Breast epithelium (tissue), 4 donors: ENCODE results near the gene ANKRD44. TPM values are rescaled to one million over a fixed set of nuclear protein-coding genes. Genes with fewer than 3 reads are reported as not detected.

Source experiments
- DNase-seq, 2 donors: peaks; one replicate each; pipeline ENCODE4 v3.0.0-alpha.2; 2019; ENCODE audit warnings: low spot score in 2 of 2
- H3K27ac ChIP-seq, 2 donors: fragments of 200-600 bp; sonication (generic) in 1 of 2; one replicate each; pipeline ENCODE4 v1.5.1; 2016 to 2019; ENCODE audit warnings: mild to moderate bottlenecking in 1 of 2
- H3K27me3 ChIP-seq, 2 donors: fragments of 200-600 bp; sonication (generic) in 1 of 2; one replicate each; pipeline versions ENCODE4 v1.5.1 to v1.6.0; 2017 to 2019; ENCODE audit warnings: control low read depth in 1 of 2, mild to moderate bottlenecking in 1 of 2
- H3K36me3 ChIP-seq: fragments of 200-600 bp; one replicate; pipeline ENCODE4 v1.5.1; 2019
- H3K4me1 ChIP-seq, 2 donors: fragments of 200-600 bp; sonication (generic); one replicate each; pipeline ENCODE4 v1.5.1; 2016 to 2019; ENCODE audit warnings: control low read depth in 1 of 2
- H3K4me3 ChIP-seq, 3 donors: fragments of 200-600 bp; sonication (generic); 1 replicate in 2 of 3; 2 replicates in 1 of 3; pipeline ENCODE4 v1.5.1; 2016 to 2019; ENCODE audit warnings: mild to moderate bottlenecking in 3 of 3, moderate library complexity in 2 of 3
- H3K9me3 ChIP-seq, 2 donors: fragments of 200-600 bp; sonication (generic) in 1 of 2; one replicate each; pipeline ENCODE4 v1.5.1; 2016 to 2019; ENCODE audit warnings: control low read depth in 1 of 2
- POLR2A ChIP-seq: fragments of 450-650 bp; IDR thresholded peaks from one replicate; pipeline ENCODE4 v1.6.1; 2016; ENCODE audit warnings: antibody characterized with exemption, mild to moderate bottlenecking, moderate library complexity
- POLR2AphosphoS5 ChIP-seq, 3 donors: sonication (generic); formaldehyde crosslinking; IDR thresholded peaks; one replicate each; pipeline ENCODE4 v1.6.1; 2017; ENCODE audit warnings: antibody characterized with exemption in 3 of 3
- intact Hi-C: fragments of 100-400 bp; cut with DNase I; formaldehyde crosslinking; loops from one replicate; pipeline ENCODE4 v1.15.1; 2023; ENCODE audit warnings: low total_unique reads
- total RNA-seq, 3 donors: library from RNA; depleted of rRNA; stranded (reverse); fragments of >200 nt; gene quantifications; one replicate each; pipeline ENCODE4 v1.1.0, GENCODE V29; 2016
- TF ChIP-seq, protein P1 (sequence below), 3 donors: fragments of 450-650 bp; IDR thresholded peaks; one replicate each; pipeline ENCODE4 v1.5.1; 2016 to 2017; ENCODE audit warnings: antibody characterized with exemption in 3 of 3, mild to moderate bottlenecking in 3 of 3, moderate library complexity in 3 of 3

The ANKRD44 gene
- total RNA-seq, 3 donors from 2014 or later = 18.0 to 41.3 (median 19.9) TPM

GRCh38 chr2:196963961-196964360 is 346.6 kb downstream of the ANKRD44 start:
- intact Hi-C loops = no loop called here
- no peak for TF ChIP-seq POLR2AphosphoS5 (IDR thresholded peaks at IDR 0.05)
- Histone ChIP-seq H3K4me3 (no peak overlapping the region), H3K27me3 (no peaks in the 10 kb centered on the region), H3K9me3 (no peaks in the 10 kb centered on the region), H3K36me3 (no peaks in the 10 kb centered on the region), H3K27ac (no peak overlapping the region), H3K4me1 (no peaks in the 10 kb centered on the region)
- no peak for DNase-seq

GRCh38 chr2:196963043-196963442 is 347.5 kb downstream of the ANKRD44 start:
- Histone ChIP-seq H3K9me3 (no peaks in the 10 kb centered on the region), H3K4me1 (no peaks in the 10 kb centered on the region), H3K27me3 (no peaks in the 10 kb centered on the region), H3K4me3 (no peak overlapping the region), H3K36me3 (no peaks in the 10 kb centered on the region), H3K27ac (no peak overlapping the region)
- TF ChIP-seq POLR2AphosphoS5 (IDR thresholded peaks at IDR 0.05) = no peak
- TF ChIP-seq, protein P1, sequence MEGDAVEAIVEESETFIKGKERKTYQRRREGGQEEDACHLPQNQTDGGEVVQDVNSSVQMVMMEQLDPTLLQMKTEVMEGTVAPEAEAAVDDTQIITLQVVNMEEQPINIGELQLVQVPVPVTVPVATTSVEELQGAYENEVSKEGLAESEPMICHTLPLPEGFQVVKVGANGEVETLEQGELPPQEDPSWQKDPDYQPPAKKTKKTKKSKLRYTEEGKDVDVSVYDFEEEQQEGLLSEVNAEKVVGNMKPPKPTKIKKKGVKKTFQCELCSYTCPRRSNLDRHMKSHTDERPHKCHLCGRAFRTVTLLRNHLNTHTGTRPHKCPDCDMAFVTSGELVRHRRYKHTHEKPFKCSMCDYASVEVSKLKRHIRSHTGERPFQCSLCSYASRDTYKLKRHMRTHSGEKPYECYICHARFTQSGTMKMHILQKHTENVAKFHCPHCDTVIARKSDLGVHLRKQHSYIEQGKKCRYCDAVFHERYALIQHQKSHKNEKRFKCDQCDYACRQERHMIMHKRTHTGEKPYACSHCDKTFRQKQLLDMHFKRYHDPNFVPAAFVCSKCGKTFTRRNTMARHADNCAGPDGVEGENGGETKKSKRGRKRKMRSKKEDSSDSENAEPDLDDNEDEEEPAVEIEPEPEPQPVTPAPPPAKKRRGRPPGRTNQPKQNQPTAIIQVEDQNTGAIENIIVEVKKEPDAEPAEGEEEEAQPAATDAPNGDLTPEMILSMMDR (IDR thresholded peaks at IDR 0.05) = no peak
- no peak for TF ChIP-seq POLR2A
- intact Hi-C loops = no loop called here
- DNase-seq = no peak

GRCh38 chr2:196962325-196962724 is 348.3 kb downstream of the ANKRD44 start:
- Histone ChIP-seq H3K4me1 (no peaks in the 10 kb centered on the region), H3K9me3 (no peaks in the 10 kb centered on the region), H3K27ac (no peak overlapping the region), H3K27me3 (no peaks in the 10 kb centered on the region), H3K4me3 (no peak overlapping the region), H3K36me3 (no peaks in the 10 kb centered on the region)
- DNase-seq = no peak
- TF ChIP-seq, protein P1 (IDR thresholded peaks at IDR 0.05) = no peak
- TF ChIP-seq POLR2A = no peak
- intact Hi-C loops = no loop called here

DNA sequence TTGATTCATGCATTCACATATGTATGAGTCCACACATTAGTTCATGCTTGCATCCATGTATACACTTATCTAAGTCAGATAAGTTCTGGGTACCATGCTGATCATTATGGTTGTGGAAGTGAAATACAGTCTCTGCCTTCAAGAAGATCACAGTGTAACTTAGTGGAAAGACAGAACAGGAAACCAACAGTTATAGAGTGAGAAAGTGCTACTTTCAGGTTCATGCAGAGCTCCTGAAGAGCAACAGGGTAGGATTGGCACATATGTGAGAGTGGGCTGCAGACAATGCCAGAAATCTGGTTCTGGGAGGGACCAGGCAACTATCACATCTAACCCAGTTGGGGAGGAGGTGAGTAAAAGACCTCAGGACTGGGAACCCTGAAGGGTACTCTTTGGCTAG is 348.7 kb downstream of the ANKRD44 start:
- no peak for DNase-seq
- Histone ChIP-seq H3K36me3 (no peaks in the 10 kb centered on the region), H3K27ac (no peak overlapping the region), H3K4me1 (no peaks in the 10 kb centered on the region), H3K9me3 (no peaks in the 10 kb centered on the region), H3K27me3 (no peaks in the 10 kb centered on the region), H3K4me3 (no peak overlapping the region)
- intact Hi-C loops = no loop called here
- TF ChIP-seq, protein P1 (IDR thresholded peaks at IDR 0.05) = no peak
- TF ChIP-seq POLR2A (no peak), POLR2AphosphoS5 (IDR thresholded peaks at IDR 0.05) (no peak)

- Histone ChIP-seq H3K27me3 (no peaks in the 10 kb centered on the region), H3K27ac (no peak overlapping the region), H3K4me3 (no peak overlapping the region), H3K4me1 (no peaks in the 10 kb centered on the region), H3K36me3 (no peaks in the 10 kb centered on the region), H3K9me3 (no peaks in the 10 kb centered on the region)
- intact Hi-C loops = no loop called here
- no peak for DNase-seq
- no peak for TF ChIP-seq POLR2AphosphoS5 (IDR thresholded peaks at IDR 0.05)
- TF ChIP-seq, protein P1 (IDR thresholded peaks at IDR 0.05) = no peak
- no peak for TF ChIP-seq POLR2A
Measured at GRCh38 chr2:196959734-196960338, 350.7 kb downstream of the ANKRD44 start.

DNA sequence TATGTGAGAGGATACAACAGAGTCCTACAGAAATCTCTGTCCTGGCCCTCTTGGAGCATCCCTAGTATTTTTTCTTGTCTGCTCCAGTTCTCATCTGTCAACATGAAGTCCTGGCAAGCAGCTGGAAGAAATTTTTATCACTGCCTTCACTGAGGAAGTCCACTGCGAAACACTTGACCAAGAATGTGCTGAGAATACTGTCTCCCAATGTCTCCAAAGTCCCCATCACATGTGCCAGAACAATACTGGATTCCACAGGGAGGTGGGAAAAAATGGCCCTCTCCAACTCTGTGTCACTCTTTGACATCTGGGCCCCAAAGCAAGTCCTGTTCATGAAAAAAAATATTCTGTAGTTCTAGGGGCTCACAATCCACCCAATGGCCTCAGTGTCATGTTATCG is 351.3 kb downstream of the ANKRD44 start:
- H3K27ac ChIP-seq = no peak overlapping the region

More for the DNA sequence above, 351.3 kb downstream of the ANKRD44 start:
- H3K4me3 ChIP-seq = no peak overlapping the region
- TF ChIP-seq, protein P1 (IDR thresholded peaks at IDR 0.05) = no peak
- TF ChIP-seq POLR2AphosphoS5 (IDR thresholded peaks at IDR 0.05) (no peak), POLR2A (no peak)
- H3K4me1 ChIP-seq = no peaks in the 10 kb centered on the region
- H3K27me3 ChIP-seq = no peaks in the 10 kb centered on the region
- intact Hi-C loops = no loop called here
- no peaks in the 10 kb centered on the region for H3K9me3 ChIP-seq
- no peaks in the 10 kb centered on the region for H3K36me3 ChIP-seq
- DNase-seq = no peak
